ENCODE data around the gene IARS2. TPM values are rescaled to one million over a fixed set of nuclear protein-coding genes. Genes with fewer than 3 reads are reported as not detected.

The IARS2 gene
- total and polyA plus RNA-seq, 2 donors from 2014 or later: 42.9 to 51.4 TPM

- no peaks in the 10 kb centered on the region for H3K9me3 ChIP-seq (ENCODE audit: control insufficient read depth in 2 of 3, insufficient read depth in 1 of 3, low read length in 3 of 3)
- no peaks in the 10 kb centered on the region for H3K4me1 ChIP-seq (ENCODE audit: control insufficient read depth in 2 of 3, insufficient read depth in 2 of 3, low read depth in 1 of 3, low read length in 3 of 3)
- no peak overlapping the region for H3K9ac ChIP-seq (ENCODE audit: low read length in 3 of 3)
- no peaks in the 10 kb centered on the region for H3K27me3 ChIP-seq (ENCODE audit: control insufficient read depth, insufficient read depth, low read length)
- H3K27ac ChIP-seq (ENCODE audit: low read depth in 2 of 2, low read length in 2 of 2): no peak overlapping the region
- intact Hi-C loops (cut with DNase I): no loop called here
- peaks cover 6 to 28% (median 22%) of the 10 kb centered on the region in 3 donors for H3K36me3 ChIP-seq (ENCODE audit: control insufficient read depth in 2 of 3, insufficient read depth in 3 of 3, low read length in 3 of 3)
- DNase-seq (no peak), FAIRE-seq (no peak)
- H3K4me3 ChIP-seq (ENCODE audit: low read length in 3 of 3): no peak overlapping the region
- TF ChIP-seq CTCF (IDR thresholded peaks at IDR 0.05; ENCODE audit: borderline replicate concordance, extremely low read depth, insufficient read depth): no peak
These were observed 65.1 kb downstream of the IARS2 start for GRCh38 chr1:220159041-220159440.

- Histone ChIP-seq H3K36me3 (ENCODE audit: control insufficient read depth in 2 of 3, insufficient read depth in 3 of 3, low read length in 3 of 3) (peaks cover 3 to 23% (median 18%) of the 10 kb centered on the region in 3 donors), H3K4me1 (ENCODE audit: control insufficient read depth in 2 of 3, insufficient read depth in 2 of 3, low read depth in 1 of 3, low read length in 3 of 3) (no peaks in the 10 kb centered on the region), H3K9me3 (ENCODE audit: control insufficient read depth in 2 of 3, insufficient read depth in 1 of 3, low read length in 3 of 3) (no peaks in the 10 kb centered on the region), H3K9ac (ENCODE audit: low read length in 3 of 3) (no peak overlapping the region), H3K27ac (ENCODE audit: low read depth in 2 of 2, low read length in 2 of 2) (no peak overlapping the region), H3K4me3 (ENCODE audit: low read length in 3 of 3) (no peak overlapping the region), H3K27me3 (ENCODE audit: control insufficient read depth, insufficient read depth, low read length) (no peaks in the 10 kb centered on the region)
- FAIRE-seq: no peak
- no peak for DNase-seq
- no peak for TF ChIP-seq CTCF (IDR thresholded peaks at IDR 0.05; ENCODE audit: borderline replicate concordance, extremely low read depth, insufficient read depth)
- intact Hi-C loops (cut with DNase I): no loop called here
These were observed 66.1 kb downstream of the IARS2 start for GRCh38 chr1:220160027-220160426.

- peak in 1 of 5 donors; percentile 44 for DNase-seq
- TF ChIP-seq CTCF (IDR thresholded peaks at IDR 0.05; ENCODE audit: borderline replicate concordance, extremely low read depth, insufficient read depth): no peak
- Histone ChIP-seq H3K27ac (ENCODE audit: low read depth in 2 of 2, low read length in 2 of 2) (no peak overlapping the region), H3K9ac (ENCODE audit: low read length in 3 of 3) (no peak overlapping the region), H3K36me3 (ENCODE audit: control insufficient read depth in 2 of 3, insufficient read depth in 3 of 3, low read length in 3 of 3) (peaks cover 9 to 20% (median 9%) of the 10 kb centered on the region in 3 donors), H3K4me3 (ENCODE audit: low read length in 3 of 3) (no peak overlapping the region), H3K4me1 (ENCODE audit: control insufficient read depth in 2 of 3, insufficient read depth in 2 of 3, low read depth in 1 of 3, low read length in 3 of 3) (no peaks in the 10 kb centered on the region), H3K9me3 (ENCODE audit: control insufficient read depth in 2 of 3, insufficient read depth in 1 of 3, low read length in 3 of 3) (no peaks in the 10 kb centered on the region), H3K27me3 (ENCODE audit: control insufficient read depth, insufficient read depth, low read length) (no peaks in the 10 kb centered on the region)
- no peak for FAIRE-seq
- intact Hi-C loops (cut with DNase I): no loop called here
These were observed 70.2 kb downstream of the IARS2 start for GRCh38 chr1:220164116-220164515.

- H3K27me3 ChIP-seq (ENCODE audit: control insufficient read depth, insufficient read depth, low read length): no peaks in the 10 kb centered on the region
- no peak for DNase-seq
- H3K9ac ChIP-seq (ENCODE audit: low read length in 3 of 3): no peak overlapping the region
- intact Hi-C loops (cut with DNase I): no loop called here
- FAIRE-seq: no peak
- H3K4me3 ChIP-seq (ENCODE audit: low read length in 3 of 3): no peak overlapping the region
- H3K36me3 ChIP-seq (ENCODE audit: control insufficient read depth in 2 of 3, insufficient read depth in 3 of 3, low read length in 3 of 3): peaks cover 11 to 21% (median 13%) of the 10 kb centered on the region in 3 donors
- H3K9me3 ChIP-seq (ENCODE audit: control insufficient read depth in 2 of 3, insufficient read depth in 1 of 3, low read length in 3 of 3): no peaks in the 10 kb centered on the region
- TF ChIP-seq CTCF (IDR thresholded peaks at IDR 0.05; ENCODE audit: borderline replicate concordance, extremely low read depth, insufficient read depth): no peak
- no peaks in the 10 kb centered on the region for H3K4me1 ChIP-seq (ENCODE audit: control insufficient read depth in 2 of 3, insufficient read depth in 2 of 3, low read depth in 1 of 3, low read length in 3 of 3)
- H3K27ac ChIP-seq (ENCODE audit: low read depth in 2 of 2, low read length in 2 of 2): no peak overlapping the region
These were observed 70.6 kb downstream of the IARS2 start for GRCh38 chr1:220164517-220164916.
